ENCODE measurements around the gene GTPBP1.

DNA sequence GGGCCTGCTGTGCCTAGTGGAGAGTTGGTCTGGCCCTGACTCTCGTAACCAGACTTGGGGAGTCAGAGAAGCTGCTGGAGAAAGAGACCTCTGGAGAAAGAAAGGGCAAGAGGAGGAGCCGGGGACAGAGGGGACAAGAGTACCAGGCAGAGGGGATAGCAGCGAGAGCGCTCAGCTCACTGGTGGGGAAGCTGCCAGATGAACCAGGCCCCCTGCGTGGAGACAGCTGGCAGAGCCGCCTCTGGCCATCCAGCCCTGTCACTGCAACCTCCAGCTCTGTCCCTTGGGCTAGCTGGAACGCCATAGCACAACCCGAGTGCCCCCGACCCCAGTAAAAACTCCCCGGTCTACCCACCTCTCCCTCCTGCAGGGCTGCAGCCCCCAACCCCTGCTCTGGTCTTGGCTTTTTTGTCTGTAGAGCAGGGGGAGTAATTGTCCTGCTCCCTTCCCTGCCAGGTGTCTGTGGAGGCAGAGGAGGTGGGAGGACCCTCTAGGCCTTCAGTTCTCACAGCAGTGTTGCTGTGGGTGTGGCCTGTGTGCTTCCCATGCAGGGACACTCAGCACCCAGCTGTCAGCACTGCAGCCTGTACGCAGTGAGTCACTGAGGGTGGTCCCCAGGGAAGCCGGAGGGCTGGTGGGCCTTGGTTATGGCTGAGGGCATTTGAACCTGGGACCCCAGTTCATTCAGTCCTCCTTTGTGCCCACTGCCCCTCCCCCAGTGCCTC is 54.9 kb downstream of the GTPBP1 start:
- TF ChIP-seq, protein P1, sequence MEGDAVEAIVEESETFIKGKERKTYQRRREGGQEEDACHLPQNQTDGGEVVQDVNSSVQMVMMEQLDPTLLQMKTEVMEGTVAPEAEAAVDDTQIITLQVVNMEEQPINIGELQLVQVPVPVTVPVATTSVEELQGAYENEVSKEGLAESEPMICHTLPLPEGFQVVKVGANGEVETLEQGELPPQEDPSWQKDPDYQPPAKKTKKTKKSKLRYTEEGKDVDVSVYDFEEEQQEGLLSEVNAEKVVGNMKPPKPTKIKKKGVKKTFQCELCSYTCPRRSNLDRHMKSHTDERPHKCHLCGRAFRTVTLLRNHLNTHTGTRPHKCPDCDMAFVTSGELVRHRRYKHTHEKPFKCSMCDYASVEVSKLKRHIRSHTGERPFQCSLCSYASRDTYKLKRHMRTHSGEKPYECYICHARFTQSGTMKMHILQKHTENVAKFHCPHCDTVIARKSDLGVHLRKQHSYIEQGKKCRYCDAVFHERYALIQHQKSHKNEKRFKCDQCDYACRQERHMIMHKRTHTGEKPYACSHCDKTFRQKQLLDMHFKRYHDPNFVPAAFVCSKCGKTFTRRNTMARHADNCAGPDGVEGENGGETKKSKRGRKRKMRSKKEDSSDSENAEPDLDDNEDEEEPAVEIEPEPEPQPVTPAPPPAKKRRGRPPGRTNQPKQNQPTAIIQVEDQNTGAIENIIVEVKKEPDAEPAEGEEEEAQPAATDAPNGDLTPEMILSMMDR (IDR thresholded peaks at IDR 0.05), result no peak
- no peak for TF ChIP-seq POLR2A (IDR thresholded peaks at IDR 0.05)

Data from lower leg skin (tissue), 3 donors.